ENCODE measurements around the gene PARD3. TPM values are rescaled to one million over a fixed set of nuclear protein-coding genes. Genes with fewer than 3 reads are reported as not detected.

The PARD3 gene
- total RNA-seq, 1 donor from 2014 or later, result 34.1 TPM

- Histone ChIP-seq H3K9me3 (no peaks in the 10 kb centered on the region), H3K4me1 (no peaks in the 10 kb centered on the region), H3K36me3 (no peaks in the 10 kb centered on the region), H3K27ac (no peak overlapping the region), H3K27me3 (ENCODE audit: low read depth) (no peaks in the 10 kb centered on the region), H3K4me3 (no peak overlapping the region)
- ATAC-seq (no peak), DNase-seq (no peak)
- TF ChIP-seq CTCF (IDR thresholded peaks at IDR 0.05), result no peak
- intact Hi-C loops (cut with DNase I), result no loop called here
Measured at GRCh38 chr10:34351161-34351560, 463.9 kb downstream of the PARD3 start.

- Histone ChIP-seq H3K4me1 (no peaks in the 10 kb centered on the region), H3K9me3 (no peaks in the 10 kb centered on the region), H3K27me3 (ENCODE audit: low read depth) (no peaks in the 10 kb centered on the region), H3K27ac (no peak overlapping the region), H3K4me3 (no peak overlapping the region), H3K36me3 (no peaks in the 10 kb centered on the region)
- no peak for ATAC-seq
- DNase-seq, result no peak
- no peak for TF ChIP-seq CTCF (IDR thresholded peaks at IDR 0.05)
- intact Hi-C loops (cut with DNase I), result no loop called here
Measured at GRCh38 chr10:34348917-34349485, 466.1 kb downstream of the PARD3 start.

GRCh38 chr10:34348021-34348420 is 467.1 kb downstream of the PARD3 start:
- Histone ChIP-seq H3K9me3 (no peaks in the 10 kb centered on the region), H3K27ac (no peak overlapping the region), H3K27me3 (ENCODE audit: low read depth) (no peaks in the 10 kb centered on the region), H3K4me3 (no peak overlapping the region), H3K36me3 (no peaks in the 10 kb centered on the region), H3K4me1 (no peaks in the 10 kb centered on the region)
- DNase-seq, result no peak
- TF ChIP-seq CTCF (IDR thresholded peaks at IDR 0.05), result no peak
- intact Hi-C loops (cut with DNase I), result no loop called here
- ATAC-seq, result no peak

- Histone ChIP-seq H3K36me3 (no peaks in the 10 kb centered on the region), H3K4me3 (no peak overlapping the region), H3K27me3 (ENCODE audit: low read depth) (no peaks in the 10 kb centered on the region), H3K4me1 (no peaks in the 10 kb centered on the region), H3K27ac (no peak overlapping the region), H3K9me3 (no peaks in the 10 kb centered on the region)
- intact Hi-C loops (cut with DNase I), result no loop called here
- DNase-seq, result no peak
- TF ChIP-seq CTCF (IDR thresholded peaks at IDR 0.05), result no peak
- ATAC-seq, result no peak
Measured at GRCh38 chr10:34347131-34347530, 468.0 kb downstream of the PARD3 start.

GRCh38 chr10:34346516-34347100 is 468.5 kb downstream of the PARD3 start:
- DNase-seq (no peak), ATAC-seq (no peak)
- Histone ChIP-seq H3K4me3 (no peak overlapping the region), H3K36me3 (no peaks in the 10 kb centered on the region), H3K27ac (no peak overlapping the region), H3K27me3 (ENCODE audit: low read depth) (no peaks in the 10 kb centered on the region), H3K4me1 (no peaks in the 10 kb centered on the region), H3K9me3 (no peaks in the 10 kb centered on the region)
- TF ChIP-seq CTCF (IDR thresholded peaks at IDR 0.05), result no peak
- intact Hi-C loops (cut with DNase I), result no loop called here

Data from lower lobe of right lung (tissue), 2 donors.